VCaP (cell line): Measurements from ENCODE around the gene TMEM165.

Experiments
- H3K27ac ChIP-seq: fragments of 450-650 bp; 2 replicates; pipeline ENCODE4 v1.5.1; 2017
- TF ChIP-seq, protein P1 (sequence below): fragments of 450-650 bp; conservative IDR thresholded peaks from 2 replicates; pipeline ENCODE4 v1.5.1; 2017; ENCODE audit warnings: mild to moderate bottlenecking, moderate library complexity

The TMEM165 gene

GRCh38 chr4:55466001-55466400, 70.2 kb downstream of the TMEM165 start:
- no peak overlapping the region for H3K27ac ChIP-seq
- TF ChIP-seq, protein P1, sequence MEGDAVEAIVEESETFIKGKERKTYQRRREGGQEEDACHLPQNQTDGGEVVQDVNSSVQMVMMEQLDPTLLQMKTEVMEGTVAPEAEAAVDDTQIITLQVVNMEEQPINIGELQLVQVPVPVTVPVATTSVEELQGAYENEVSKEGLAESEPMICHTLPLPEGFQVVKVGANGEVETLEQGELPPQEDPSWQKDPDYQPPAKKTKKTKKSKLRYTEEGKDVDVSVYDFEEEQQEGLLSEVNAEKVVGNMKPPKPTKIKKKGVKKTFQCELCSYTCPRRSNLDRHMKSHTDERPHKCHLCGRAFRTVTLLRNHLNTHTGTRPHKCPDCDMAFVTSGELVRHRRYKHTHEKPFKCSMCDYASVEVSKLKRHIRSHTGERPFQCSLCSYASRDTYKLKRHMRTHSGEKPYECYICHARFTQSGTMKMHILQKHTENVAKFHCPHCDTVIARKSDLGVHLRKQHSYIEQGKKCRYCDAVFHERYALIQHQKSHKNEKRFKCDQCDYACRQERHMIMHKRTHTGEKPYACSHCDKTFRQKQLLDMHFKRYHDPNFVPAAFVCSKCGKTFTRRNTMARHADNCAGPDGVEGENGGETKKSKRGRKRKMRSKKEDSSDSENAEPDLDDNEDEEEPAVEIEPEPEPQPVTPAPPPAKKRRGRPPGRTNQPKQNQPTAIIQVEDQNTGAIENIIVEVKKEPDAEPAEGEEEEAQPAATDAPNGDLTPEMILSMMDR = no peak

DNA sequence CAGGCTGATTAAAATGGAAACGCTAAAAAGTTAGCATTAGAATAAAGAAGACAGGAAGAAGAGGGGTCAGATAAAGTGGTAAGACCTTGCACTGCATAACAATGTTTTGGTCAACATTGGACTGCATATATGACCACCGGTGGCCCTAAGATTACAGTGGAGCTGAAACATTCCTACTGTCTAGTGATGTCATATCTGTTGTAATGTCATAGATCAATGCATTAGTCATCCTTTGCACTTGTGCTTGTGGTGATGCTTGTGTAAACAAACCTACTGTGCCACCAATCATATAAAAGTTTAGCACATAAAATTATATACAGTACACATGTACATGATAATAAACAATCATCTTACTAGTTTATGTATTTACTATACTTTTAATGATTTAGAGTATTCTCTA, 73.0 kb downstream of the TMEM165 start:
- TF ChIP-seq, protein P1 = no peak
- no peak overlapping the region for H3K27ac ChIP-seq

DNA sequence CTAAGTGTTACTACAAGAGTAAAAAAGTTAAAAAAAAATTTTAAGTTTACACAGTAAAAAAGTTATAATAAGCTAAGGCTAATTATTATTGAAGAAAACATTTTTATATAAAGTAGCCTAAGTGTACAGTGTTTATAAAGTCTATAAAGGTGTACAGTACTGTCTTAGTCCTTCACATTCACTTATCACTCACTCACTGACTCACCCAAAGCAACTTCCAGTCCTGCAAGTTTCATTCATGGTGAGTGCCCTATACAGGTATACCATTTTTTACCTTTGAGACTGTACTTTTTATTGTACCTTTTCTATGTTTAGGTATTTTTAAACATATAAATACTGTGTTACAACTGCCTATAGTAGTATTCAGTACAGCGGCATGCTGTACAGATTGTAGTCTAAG, 74.2 kb downstream of the TMEM165 start:
- TF ChIP-seq, protein P1 = no peak
- no peak overlapping the region for H3K27ac ChIP-seq
